Measurements from ENCODE around the gene EYS.

EYS gene

DNA sequence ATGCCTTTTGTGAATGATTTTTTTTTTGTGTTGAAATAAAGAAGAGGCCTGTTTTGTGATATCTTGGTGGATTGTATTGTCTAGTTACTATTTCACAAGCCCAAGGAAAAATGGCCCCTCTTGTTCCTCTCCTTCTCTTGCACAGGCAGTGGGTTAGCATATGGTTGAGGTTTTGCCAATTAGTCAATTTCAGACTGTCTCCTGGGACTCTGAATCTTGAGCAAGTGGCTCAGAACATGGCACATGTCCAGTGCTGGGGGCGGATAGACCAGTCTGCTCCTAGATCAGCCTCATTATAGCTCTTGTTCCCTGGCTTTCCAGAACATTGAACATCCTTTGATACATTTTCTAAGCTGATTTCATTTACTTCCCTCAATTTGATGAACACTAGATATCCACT, 1482.2 kb downstream of the EYS start:
- no peak for TF ChIP-seq SIN3A (IDR thresholded peaks at IDR 0.05; ENCODE audit: borderline replicate concordance, insufficient read depth, low read length)
- no peak for TF ChIP-seq FOXP2 (optimal IDR thresholded peaks at IDR 0.05; ENCODE audit: borderline replicate concordance, extremely low read depth, extremely low read length, insufficient read depth)
- TF ChIP-seq, protein P1, sequence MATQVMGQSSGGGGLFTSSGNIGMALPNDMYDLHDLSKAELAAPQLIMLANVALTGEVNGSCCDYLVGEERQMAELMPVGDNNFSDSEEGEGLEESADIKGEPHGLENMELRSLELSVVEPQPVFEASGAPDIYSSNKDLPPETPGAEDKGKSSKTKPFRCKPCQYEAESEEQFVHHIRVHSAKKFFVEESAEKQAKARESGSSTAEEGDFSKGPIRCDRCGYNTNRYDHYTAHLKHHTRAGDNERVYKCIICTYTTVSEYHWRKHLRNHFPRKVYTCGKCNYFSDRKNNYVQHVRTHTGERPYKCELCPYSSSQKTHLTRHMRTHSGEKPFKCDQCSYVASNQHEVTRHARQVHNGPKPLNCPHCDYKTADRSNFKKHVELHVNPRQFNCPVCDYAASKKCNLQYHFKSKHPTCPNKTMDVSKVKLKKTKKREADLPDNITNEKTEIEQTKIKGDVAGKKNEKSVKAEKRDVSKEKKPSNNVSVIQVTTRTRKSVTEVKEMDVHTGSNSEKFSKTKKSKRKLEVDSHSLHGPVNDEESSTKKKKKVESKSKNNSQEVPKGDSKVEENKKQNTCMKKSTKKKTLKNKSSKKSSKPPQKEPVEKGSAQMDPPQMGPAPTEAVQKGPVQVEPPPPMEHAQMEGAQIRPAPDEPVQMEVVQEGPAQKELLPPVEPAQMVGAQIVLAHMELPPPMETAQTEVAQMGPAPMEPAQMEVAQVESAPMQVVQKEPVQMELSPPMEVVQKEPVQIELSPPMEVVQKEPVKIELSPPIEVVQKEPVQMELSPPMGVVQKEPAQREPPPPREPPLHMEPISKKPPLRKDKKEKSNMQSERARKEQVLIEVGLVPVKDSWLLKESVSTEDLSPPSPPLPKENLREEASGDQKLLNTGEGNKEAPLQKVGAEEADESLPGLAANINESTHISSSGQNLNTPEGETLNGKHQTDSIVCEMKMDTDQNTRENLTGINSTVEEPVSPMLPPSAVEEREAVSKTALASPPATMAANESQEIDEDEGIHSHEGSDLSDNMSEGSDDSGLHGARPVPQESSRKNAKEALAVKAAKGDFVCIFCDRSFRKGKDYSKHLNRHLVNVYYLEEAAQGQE (IDR thresholded peaks at IDR 0.05; ENCODE audit: insufficient read depth in 1 of 2, low read depth in 2 of 2, low read length in 2 of 2), result no peak
- no peak for TF ChIP-seq TAF1 (IDR thresholded peaks at IDR 0.05; ENCODE audit: borderline replicate concordance, insufficient read depth, low read length)
- no peak for TF ChIP-seq POLR2AphosphoS5 (IDR thresholded peaks at IDR 0.05; ENCODE audit: low read depth, low read length)

DNA sequence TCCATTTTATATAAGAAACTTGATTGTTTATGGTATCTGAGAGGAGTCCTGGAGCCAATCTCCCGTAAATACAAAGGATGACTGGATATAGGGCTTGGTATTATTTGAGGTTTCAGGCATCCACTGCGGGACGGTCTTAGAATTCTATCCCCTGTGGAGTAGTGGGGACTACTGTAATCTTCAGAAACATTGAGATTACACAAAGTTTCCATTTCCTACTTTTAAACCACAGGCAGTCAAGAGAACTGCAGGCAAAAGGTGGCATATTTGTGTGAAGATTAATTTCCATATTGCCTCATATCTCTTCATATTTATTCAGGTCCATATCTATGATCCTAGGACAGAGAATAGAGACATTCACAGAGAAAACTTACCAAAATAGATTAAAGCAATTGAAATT, 1485.2 kb downstream of the EYS start:
- TF ChIP-seq FOXP2 (optimal IDR thresholded peaks at IDR 0.05; ENCODE audit: borderline replicate concordance, extremely low read depth, extremely low read length, insufficient read depth), result no peak
- no peak for TF ChIP-seq POLR2AphosphoS5 (IDR thresholded peaks at IDR 0.05; ENCODE audit: low read depth, low read length)
- TF ChIP-seq, protein P1 (IDR thresholded peaks at IDR 0.05; ENCODE audit: insufficient read depth in 1 of 2, low read depth in 2 of 2, low read length in 2 of 2), result no peak
- no peak for TF ChIP-seq TAF1 (IDR thresholded peaks at IDR 0.05; ENCODE audit: borderline replicate concordance, insufficient read depth, low read length)
- TF ChIP-seq SIN3A (IDR thresholded peaks at IDR 0.05; ENCODE audit: borderline replicate concordance, insufficient read depth, low read length), result no peak

DNA sequence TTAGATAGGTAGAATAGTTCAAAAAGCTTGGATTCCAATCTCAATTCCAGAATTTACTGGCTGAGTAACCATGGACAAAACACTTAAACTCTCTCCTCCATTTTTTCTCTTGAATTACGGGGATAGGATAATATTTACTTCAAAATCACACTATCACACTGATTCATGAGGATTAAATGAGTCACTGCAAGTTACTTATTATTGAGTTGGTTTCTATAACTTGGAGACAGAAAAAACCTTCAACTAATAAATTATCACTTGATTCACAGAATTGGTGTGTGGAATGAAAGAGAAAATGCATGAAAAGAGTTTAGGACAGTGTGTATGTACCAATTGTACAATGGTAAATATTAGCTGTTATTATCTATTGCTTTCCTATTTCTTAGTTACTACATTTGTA, 1486.2 kb downstream of the EYS start:
- TF ChIP-seq FOXP2 (optimal IDR thresholded peaks at IDR 0.05; ENCODE audit: borderline replicate concordance, extremely low read depth, extremely low read length, insufficient read depth), result no peak

DNA sequence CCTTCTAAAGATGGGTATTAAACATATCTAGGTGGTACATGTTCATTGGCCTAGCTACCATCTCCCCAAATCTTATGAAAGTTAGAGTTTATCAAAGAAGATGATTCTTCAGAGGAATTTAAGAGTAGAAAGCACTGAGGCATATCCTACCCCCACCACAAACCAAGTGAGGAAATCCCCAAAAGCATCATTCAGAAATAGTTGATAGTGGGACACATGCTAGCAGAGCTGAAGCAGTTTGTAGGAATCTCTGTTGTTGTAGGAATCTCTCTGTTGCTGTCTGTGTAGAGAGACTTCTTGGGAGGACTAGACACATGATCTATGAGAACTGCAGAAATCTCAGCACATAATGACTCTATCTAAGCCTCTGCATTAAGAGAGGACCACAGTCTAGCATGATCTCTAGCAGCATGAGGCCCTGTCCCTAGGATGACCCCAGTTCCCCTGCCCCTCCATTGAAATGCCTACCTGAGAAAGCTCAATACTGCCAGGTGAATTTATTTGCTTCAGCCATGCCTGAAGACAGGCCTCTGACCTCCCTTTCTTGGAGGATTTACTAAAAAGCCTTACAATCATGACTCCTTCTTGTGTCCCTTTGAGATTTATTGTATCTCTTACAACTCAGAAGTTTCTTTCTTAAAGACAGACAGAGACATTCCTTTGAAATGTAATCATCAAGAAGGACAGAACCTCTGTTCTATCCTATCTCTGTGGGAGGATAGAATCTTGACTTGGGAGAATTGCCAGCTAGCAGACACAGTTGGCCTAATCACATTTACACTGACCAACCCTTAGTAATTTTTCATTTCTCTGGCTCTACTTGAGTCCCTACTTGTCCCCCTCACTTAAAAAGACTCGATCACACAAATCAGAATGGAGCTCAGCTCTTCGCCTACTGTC, 1489.1 kb downstream of the EYS start:
- TF ChIP-seq, protein P1 (IDR thresholded peaks at IDR 0.05; ENCODE audit: insufficient read depth in 1 of 2, low read depth in 2 of 2, low read length in 2 of 2), result no peak
- TF ChIP-seq FOXP2 (optimal IDR thresholded peaks at IDR 0.05; ENCODE audit: borderline replicate concordance, extremely low read depth, extremely low read length, insufficient read depth) (no peak), SIN3A (IDR thresholded peaks at IDR 0.05; ENCODE audit: borderline replicate concordance, insufficient read depth, low read length) (no peak), TAF1 (IDR thresholded peaks at IDR 0.05; ENCODE audit: borderline replicate concordance, insufficient read depth, low read length) (no peak), POLR2AphosphoS5 (IDR thresholded peaks at IDR 0.05; ENCODE audit: low read depth, low read length) (no peak)

DNA sequence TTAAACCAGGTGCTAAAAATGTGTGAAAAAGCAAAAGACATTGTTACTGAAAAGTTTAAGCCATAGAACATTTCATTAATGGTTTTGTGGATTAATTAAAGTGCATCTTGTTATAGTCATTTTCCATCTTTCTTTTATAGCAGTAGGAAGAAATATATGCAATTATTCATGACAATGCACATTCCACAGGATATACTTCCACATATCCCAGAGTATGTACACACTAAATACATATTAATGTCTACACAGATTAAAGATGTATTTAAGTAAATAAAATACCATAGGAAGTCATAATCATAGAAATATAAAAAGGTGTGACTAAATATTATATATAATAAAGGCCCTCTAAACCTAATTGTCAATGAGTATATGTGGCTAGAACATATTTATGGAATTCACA, 1492.7 kb downstream of the EYS start:
- TF ChIP-seq TAF1 (IDR thresholded peaks at IDR 0.05; ENCODE audit: borderline replicate concordance, insufficient read depth, low read length) (no peak), POLR2AphosphoS5 (IDR thresholded peaks at IDR 0.05; ENCODE audit: low read depth, low read length) (no peak), FOXP2 (optimal IDR thresholded peaks at IDR 0.05; ENCODE audit: borderline replicate concordance, extremely low read depth, extremely low read length, insufficient read depth) (no peak), SIN3A (IDR thresholded peaks at IDR 0.05; ENCODE audit: borderline replicate concordance, insufficient read depth, low read length) (no peak)
- TF ChIP-seq, protein P1 (IDR thresholded peaks at IDR 0.05; ENCODE audit: insufficient read depth in 1 of 2, low read depth in 2 of 2, low read length in 2 of 2), result no peak
